ENCODE data around the gene PPP1R15A. TPM values are rescaled to one million over a fixed set of nuclear protein-coding genes. Genes with fewer than 3 reads are reported as not detected.
A peak's percentile ranks its signal among the peaks of the same experiment; 100 is the strongest.

Gene PPP1R15A
- total and polyA plus RNA-seq, 9 donors: 22.8 to 156 (median 54.8) TPM

DNA sequence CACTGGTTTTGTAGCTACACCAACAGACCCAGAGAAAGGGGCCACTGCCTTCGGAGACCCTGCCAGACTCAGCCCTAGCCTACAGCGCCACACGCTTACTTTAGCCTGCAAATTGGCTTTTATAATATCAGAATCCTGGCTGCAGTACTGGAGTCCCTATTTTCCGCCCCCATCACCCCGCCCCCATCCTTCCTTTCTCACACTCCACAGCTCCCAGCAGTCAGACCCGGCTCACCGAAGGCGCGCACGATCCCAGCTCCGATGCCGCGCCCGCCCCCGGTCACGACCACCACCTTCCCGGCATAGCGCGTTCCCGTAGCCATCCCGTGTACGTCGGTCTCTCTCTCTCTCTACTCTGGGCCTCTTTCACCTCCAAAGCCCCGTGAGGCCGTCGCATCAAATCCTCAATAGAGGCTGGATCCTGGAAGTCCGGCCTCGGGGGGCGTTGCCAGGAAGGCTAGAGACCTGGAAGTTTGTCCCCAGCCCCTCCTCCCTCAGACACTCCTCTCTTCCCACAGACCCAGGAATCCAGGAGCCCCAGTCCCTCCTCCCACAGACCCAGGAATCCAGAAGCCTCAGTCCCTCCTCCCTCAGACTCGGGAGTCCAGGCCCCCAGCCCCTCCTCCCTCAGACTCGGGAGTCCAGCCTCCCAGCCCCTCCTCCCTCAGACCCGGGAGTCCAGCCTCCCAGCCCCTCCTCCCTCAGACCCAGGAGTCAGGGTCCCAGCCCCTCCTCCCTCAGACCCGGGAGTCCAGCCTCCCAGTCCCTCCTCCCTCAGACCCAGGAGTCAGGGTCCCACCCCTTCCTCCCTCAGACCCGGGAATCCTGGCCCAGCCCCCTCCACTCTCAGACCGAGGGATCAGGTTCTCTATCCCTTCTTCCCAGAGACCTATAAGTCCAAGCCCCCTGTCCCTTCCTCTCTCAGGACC, 35.9 kb upstream of the PPP1R15A start, which contains the start of gene HSD17B14:
HSD17B14 (minus strand) TSS at position 403 of the 929 bp plus-strand sequence; CDS start at position 323, 80 bp downstream.
- Histone ChIP-seq H3K4me3 (peak within 1 kb of the TSS; percentile 27), H3K36me3 (no peaks in the 10 kb centered on the region), H3K4me1 (ENCODE audit: insufficient read depth) (peaks cover 3% of the 10 kb centered on the region), H3K27ac (peak within 1 kb of the TSS; percentile 90 to 95), H3K27me3 (no peaks in the 10 kb centered on the region), H3K9me3 (no peaks in the 10 kb centered on the region)
- DNase-seq: peak; percentile 70 to 74 (median 71)
- no peak for TF ChIP-seq EP300 (IDR thresholded peaks at IDR 0.05)
- TF ChIP-seq, protein P1, sequence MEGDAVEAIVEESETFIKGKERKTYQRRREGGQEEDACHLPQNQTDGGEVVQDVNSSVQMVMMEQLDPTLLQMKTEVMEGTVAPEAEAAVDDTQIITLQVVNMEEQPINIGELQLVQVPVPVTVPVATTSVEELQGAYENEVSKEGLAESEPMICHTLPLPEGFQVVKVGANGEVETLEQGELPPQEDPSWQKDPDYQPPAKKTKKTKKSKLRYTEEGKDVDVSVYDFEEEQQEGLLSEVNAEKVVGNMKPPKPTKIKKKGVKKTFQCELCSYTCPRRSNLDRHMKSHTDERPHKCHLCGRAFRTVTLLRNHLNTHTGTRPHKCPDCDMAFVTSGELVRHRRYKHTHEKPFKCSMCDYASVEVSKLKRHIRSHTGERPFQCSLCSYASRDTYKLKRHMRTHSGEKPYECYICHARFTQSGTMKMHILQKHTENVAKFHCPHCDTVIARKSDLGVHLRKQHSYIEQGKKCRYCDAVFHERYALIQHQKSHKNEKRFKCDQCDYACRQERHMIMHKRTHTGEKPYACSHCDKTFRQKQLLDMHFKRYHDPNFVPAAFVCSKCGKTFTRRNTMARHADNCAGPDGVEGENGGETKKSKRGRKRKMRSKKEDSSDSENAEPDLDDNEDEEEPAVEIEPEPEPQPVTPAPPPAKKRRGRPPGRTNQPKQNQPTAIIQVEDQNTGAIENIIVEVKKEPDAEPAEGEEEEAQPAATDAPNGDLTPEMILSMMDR (IDR thresholded peaks at IDR 0.05): peak in 1 of 3 donors; percentile 40
- TF ChIP-seq POLR2A (IDR thresholded peaks at IDR 0.05): no peak
- intact Hi-C loops (cut with DNase I): loop anchor here in 3 of 4 donors (2.0 to 5.0 kb wide), 3 partner anchors 39 to 42 kb away; no protein-coding TSS in a partner anchor
- WGBS, 3 donors: 6 to 22% (median 14%) methylated on average over 35 of the region's 35 CpGs

DNA sequence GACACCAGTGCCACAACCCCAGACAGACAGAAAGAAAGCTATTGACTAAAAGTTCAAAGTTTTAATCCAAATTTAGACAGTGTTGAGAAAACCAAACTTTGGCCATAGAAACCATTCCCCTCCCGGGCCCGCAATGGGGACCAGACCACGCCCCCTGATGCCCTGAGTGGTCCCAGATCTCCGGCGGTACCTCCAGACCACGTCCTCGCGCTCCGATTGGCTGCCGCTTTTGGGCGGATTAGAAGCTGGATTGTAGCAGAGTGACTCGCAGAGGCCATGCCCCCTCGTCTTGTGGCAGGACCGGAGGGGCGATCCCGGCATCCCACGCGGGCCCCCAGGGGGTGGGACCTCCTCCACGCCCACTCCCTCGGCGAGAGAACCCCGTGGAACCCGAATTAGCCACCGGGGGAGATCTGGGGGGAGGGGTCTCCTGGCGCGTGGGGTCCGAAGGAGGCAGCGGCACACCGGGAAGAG, 35.1 kb upstream of the PPP1R15A start:
- no peaks in the 10 kb centered on the region for H3K9me3 ChIP-seq
- intact Hi-C loops (cut with DNase I): loop anchor here in 3 of 4 donors (2.0 to 5.0 kb wide), 3 partner anchors 40 to 42 kb away; no protein-coding TSS in a partner anchor
- H3K27ac ChIP-seq: peak overlapping the region; percentile 90 to 95
- peak overlapping the region; percentile 27 for H3K4me3 ChIP-seq
- WGBS, 3 donors: 14 to 38% (median 16%) methylated on average over 23 to 29 of the region's 29 CpGs
- no peaks in the 10 kb centered on the region for H3K27me3 ChIP-seq
- H3K36me3 ChIP-seq: no peaks in the 10 kb centered on the region
- peak; percentile 87 to 95 (median 91) for DNase-seq
- H3K4me1 ChIP-seq (ENCODE audit: insufficient read depth): peaks cover 3% of the 10 kb centered on the region
- TF ChIP-seq, protein P1 (IDR thresholded peaks at IDR 0.05): no peak
- TF ChIP-seq POLR2A (IDR thresholded peaks at IDR 0.05): peak; percentile 48

DNA sequence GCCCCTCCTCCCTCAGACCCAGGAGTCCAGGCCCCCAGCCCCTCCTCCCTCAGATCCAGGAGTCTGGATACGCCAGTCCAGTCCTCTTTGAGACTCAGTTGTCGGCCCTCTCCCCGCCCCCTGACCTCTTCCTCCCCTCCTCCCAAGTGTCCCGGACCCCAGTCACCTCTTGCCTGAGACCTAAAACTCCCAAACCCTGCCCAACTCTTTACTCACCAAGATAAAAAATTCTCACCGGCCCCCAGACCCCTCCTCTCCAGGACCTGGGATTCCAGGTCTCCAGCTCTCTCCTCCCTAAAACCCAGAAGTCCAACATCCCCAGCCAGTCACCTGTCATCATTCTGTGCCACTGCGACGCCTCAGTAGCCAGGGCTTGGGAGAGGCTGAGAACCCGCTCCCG, 34.5 kb upstream of the PPP1R15A start:
- Histone ChIP-seq H3K27ac (peak overlapping the region; percentile 90 to 95), H3K4me1 (ENCODE audit: insufficient read depth) (peaks cover 3% of the 10 kb centered on the region), H3K4me3 (no peak overlapping the region), H3K27me3 (no peaks in the 10 kb centered on the region), H3K9me3 (no peaks in the 10 kb centered on the region), H3K36me3 (no peaks in the 10 kb centered on the region)
- DNase-seq: peak in 2 of 5 donors; percentile 33 to 50
- WGBS, 3 donors: 68 to 79% (median 75%) methylated on average over 9 of the region's 9 CpGs
- intact Hi-C loops (cut with DNase I): loop anchor here in 3 of 4 donors (2.0 to 5.0 kb wide), 3 partner anchors 40 to 43 kb away; no protein-coding TSS in a partner anchor
- TF ChIP-seq EP300 (IDR thresholded peaks at IDR 0.05): no peak
- TF ChIP-seq POLR2A (IDR thresholded peaks at IDR 0.05): no peak
- TF ChIP-seq, protein P1 (IDR thresholded peaks at IDR 0.05): no peak

DNA sequence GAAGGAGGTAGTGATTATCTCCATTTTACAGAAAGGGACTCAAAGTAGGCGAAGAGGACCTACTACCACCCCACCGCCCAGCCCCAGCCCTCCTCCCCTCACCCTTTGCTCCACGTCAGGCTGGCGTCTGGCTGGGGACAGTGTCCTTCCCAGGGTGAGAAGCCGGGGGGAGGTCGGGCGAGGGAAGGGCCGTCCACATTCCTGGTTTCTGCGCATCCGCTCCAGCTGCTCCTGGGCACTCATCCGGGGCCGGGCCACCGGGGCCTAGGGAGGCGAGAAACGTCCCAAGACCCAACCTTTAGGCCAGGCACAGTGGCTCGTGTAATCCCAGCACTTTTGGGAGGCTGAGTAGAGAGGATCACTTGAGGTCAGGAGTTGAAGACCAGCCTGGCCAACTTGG, 31.2 kb upstream of the PPP1R15A start:
- Histone ChIP-seq H3K27ac (no peak overlapping the region), H3K4me1 (ENCODE audit: insufficient read depth) (no peaks in the 10 kb centered on the region), H3K27me3 (no peaks in the 10 kb centered on the region), H3K4me3 (no peak overlapping the region), H3K9me3 (no peaks in the 10 kb centered on the region), H3K36me3 (no peaks in the 10 kb centered on the region)
- TF ChIP-seq, protein P1 (IDR thresholded peaks at IDR 0.05): no peak
- TF ChIP-seq POLR2A (IDR thresholded peaks at IDR 0.05): no peak
- WGBS, 3 donors: 89 to 93% (median 91%) methylated on average over 16 of the region's 16 CpGs
- intact Hi-C loops (cut with DNase I): loop anchor here in 1 of 4 donors (2.0 kb wide), 1 partner anchor 52 kb away; no protein-coding TSS in a partner anchor
- no peak for DNase-seq
